Central memory CD8-positive, alpha-beta T cell (primary cell): ENCODE data around the gene NPTX1.

Experiments used
- ATAC-seq: fragments of 150-1000 bp; cut with Tn5 transposase; replicated peaks from 2 replicates; pipeline ENCODE4 v1.10.0; 2022; ENCODE audit warnings: mild to moderate bottlenecking, moderate FRiP score, moderate number of reproducible peaks; ENCODE audit not compliant: poor library complexity, severe bottlenecking; ENCODE audit errors: extremely low read depth
- DNase-seq, 2 donors: peaks; one replicate each; pipeline ENCODE4 v3.0.0; 2021; ENCODE audit warnings: low spot score in 2 of 2
- H3K27ac Mint-ChIP-seq: one replicate; pipeline ENCODE4 v1.8.0; 2022; ENCODE audit warnings: low read depth, mild to moderate bottlenecking, moderate library complexity, mixed read lengths
- H3K27me3 Mint-ChIP-seq: one replicate; pipeline ENCODE4 v1.8.0; 2022; ENCODE audit warnings: mixed read lengths
- H3K36me3 Mint-ChIP-seq: one replicate; pipeline ENCODE4 v1.8.0; 2022; ENCODE audit warnings: mild to moderate bottlenecking, moderate library complexity, mixed read lengths; ENCODE audit not compliant: insufficient read depth
- H3K4me1 Mint-ChIP-seq: one replicate; pipeline ENCODE4 v1.8.0; 2022; ENCODE audit warnings: mixed read lengths
- H3K4me3 Mint-ChIP-seq: one replicate; pipeline ENCODE4 v1.8.0; 2022; ENCODE audit warnings: mild to moderate bottlenecking, moderate library complexity, mixed read lengths
- H3K9me3 Mint-ChIP-seq: one replicate; pipeline ENCODE4 v1.8.0; 2022; ENCODE audit warnings: mixed read lengths

Gene NPTX1

GRCh38 chr17:80459234-80459633, 17.2 kb downstream of the NPTX1 start:
- no peak for ATAC-seq
- Mint-ChIP-seq H3K4me3 (no peak overlapping the region), H3K4me1 (peaks cover 6% of the 10 kb centered on the region), H3K36me3 (peaks cover 9% of the 10 kb centered on the region), H3K27ac (no peak overlapping the region), H3K9me3 (no peaks in the 10 kb centered on the region), H3K27me3 (peaks cover 60% of the 10 kb centered on the region)
- no peak for DNase-seq

DNA sequence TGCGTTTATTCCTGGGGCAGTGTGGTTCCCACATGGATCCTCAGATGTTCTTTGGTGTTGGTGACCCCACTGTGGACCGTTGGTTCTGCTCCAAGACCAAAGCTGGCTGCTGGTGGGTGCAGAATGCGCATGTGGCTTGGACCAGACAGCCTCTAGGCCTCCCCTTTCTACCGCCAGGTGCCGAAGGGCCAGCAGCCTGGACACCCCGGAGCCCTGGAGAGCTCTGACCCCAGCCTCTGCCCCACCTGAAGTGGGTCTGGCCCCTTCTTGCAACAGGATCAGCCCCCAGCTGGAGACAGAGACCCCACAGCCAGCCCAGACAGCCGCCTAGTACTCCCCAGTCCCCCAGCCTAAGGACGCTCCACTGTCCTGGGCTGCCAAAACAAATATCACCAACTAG, 18.4 kb downstream of the NPTX1 start:
- H3K4me3 Mint-ChIP-seq, result no peak overlapping the region
- DNase-seq (no peak), ATAC-seq (no peak)
- H3K27me3 Mint-ChIP-seq, result peaks cover 60% of the 10 kb centered on the region
- H3K9me3 Mint-ChIP-seq, result no peaks in the 10 kb centered on the region
- peaks cover 11% of the 10 kb centered on the region for H3K36me3 Mint-ChIP-seq
- peaks cover 14% of the 10 kb centered on the region for H3K4me1 Mint-ChIP-seq
- H3K27ac Mint-ChIP-seq, result no peak overlapping the region

GRCh38 chr17:80457236-80457856, 19.1 kb downstream of the NPTX1 start:
- DNase-seq (no peak), ATAC-seq (no peak)
- Mint-ChIP-seq H3K36me3 (peaks cover 11% of the 10 kb centered on the region), H3K4me1 (peaks cover 14% of the 10 kb centered on the region), H3K4me3 (peak overlapping the region; percentile 87), H3K27ac (no peak overlapping the region), H3K9me3 (no peaks in the 10 kb centered on the region), H3K27me3 (peaks cover 59% of the 10 kb centered on the region)

GRCh38 chr17:80456465-80457235, 19.8 kb downstream of the NPTX1 start:
- ATAC-seq, result no peak
- peak overlapping the region; percentile 87 for H3K4me3 Mint-ChIP-seq
- peaks cover 52% of the 10 kb centered on the region for H3K27me3 Mint-ChIP-seq
- no peak for DNase-seq
- H3K27ac Mint-ChIP-seq, result no peak overlapping the region
- peaks cover 9% of the 10 kb centered on the region for H3K36me3 Mint-ChIP-seq
- peaks cover 14% of the 10 kb centered on the region for H3K4me1 Mint-ChIP-seq
- no peaks in the 10 kb centered on the region for H3K9me3 Mint-ChIP-seq

DNA sequence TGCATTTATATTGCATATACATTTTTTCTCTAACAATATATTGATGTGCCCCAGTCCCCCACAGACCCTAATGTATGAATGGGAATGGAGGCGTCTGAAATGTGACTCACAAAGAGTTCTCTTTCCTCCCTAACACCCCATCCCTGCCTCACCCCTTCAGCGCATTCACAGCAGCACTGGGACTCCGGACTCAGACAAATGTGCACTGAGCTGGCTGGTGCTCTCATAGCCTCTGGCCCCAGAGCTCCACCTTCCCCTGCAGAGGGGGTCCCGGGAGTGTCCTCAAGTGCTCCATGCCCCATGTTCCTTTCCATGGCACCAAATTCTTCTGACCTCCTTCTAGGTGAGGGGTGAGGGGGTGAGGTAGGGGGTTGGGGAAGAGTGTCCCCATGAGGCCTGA, 20.6 kb downstream of the NPTX1 start:
- Mint-ChIP-seq H3K9me3 (no peaks in the 10 kb centered on the region), H3K36me3 (peaks cover 9% of the 10 kb centered on the region), H3K27me3 (peaks cover 46% of the 10 kb centered on the region), H3K4me3 (peak overlapping the region; percentile 87), H3K4me1 (peaks cover 14% of the 10 kb centered on the region), H3K27ac (peak overlapping the region; percentile 95)
- ATAC-seq, result no peak
- DNase-seq, result no peak

GRCh38 chr17:80455336-80455710, 21.1 kb downstream of the NPTX1 start:
- peak overlapping the region; percentile 87 for H3K4me3 Mint-ChIP-seq
- peaks cover 14% of the 10 kb centered on the region for H3K4me1 Mint-ChIP-seq
- H3K27ac Mint-ChIP-seq, result peak overlapping the region; percentile 95
- DNase-seq (no peak), ATAC-seq (peak; percentile 24)
- peaks cover 9% of the 10 kb centered on the region for H3K36me3 Mint-ChIP-seq
- no peaks in the 10 kb centered on the region for H3K9me3 Mint-ChIP-seq
- peaks cover 46% of the 10 kb centered on the region for H3K27me3 Mint-ChIP-seq

DNA sequence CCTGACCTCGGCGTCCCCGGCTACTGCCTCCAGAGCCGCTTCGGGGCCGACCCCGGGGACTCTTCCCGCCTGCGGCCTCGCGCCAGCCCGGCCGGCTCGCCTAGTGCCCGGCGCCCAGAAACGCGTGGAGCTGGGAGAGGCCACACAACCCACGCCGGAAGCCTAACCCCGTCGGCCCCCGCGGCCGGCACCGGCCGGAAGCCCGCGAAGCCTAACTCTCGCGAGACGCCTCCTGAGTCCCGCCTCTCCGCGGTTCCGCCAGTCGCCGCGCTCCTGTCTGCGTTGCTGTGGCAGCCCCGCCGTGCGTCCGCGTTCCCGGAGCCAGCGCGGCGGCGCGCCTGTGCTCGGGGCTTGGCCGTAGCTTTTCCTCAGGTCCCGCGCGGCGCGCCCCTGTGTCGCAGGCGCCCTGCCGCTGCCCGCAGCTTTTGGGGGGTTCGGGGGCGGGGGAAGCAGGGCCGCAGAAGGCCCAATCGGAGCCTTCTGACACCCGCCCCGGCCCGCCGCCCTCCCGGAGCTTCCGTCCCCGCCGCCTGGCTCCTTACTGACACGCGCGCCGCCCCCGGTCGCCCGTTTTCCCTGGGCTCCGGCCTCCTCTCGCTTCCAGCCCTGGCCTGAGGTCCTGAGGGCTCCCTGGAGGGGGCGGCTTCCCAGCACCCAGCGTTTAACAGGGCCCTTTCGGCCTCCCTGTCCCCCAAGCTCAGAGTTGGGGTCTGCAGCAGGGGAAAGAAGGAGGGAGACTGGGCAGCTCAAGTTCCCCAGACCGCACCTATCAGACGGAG, 21.7 kb downstream of the NPTX1 start:
- H3K36me3 Mint-ChIP-seq, result peaks cover 9% of the 10 kb centered on the region

DNA sequence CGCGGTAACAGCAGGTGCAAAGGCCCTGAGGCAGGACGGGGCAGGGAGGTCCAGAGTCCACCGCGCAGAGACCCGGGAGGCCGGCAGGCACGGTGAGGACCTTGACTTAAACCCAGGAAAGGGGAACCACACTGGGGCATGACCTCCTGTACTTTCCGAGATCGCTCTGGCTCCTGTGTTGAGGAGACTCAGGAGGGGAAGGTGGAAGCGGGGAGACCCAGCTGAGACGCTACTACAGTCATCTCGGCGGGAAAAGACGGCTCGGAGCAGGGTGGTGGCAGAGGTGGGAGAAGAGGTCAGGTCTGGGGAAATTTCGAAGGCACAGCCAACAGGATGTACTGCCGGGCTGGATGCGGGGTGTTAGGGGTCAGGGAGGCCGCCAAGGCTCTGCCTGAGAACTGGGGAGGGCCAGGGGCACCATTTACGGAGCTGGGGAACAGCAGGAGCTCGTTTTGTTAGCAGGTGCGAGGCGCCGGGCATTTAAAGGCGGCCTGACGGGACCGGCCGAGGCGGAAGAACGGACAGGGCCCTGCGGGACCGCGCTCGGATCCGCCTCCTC, 22.3 kb downstream of the NPTX1 start:
- ATAC-seq (no peak), DNase-seq (no peak)
- H3K4me1 Mint-ChIP-seq, result peaks cover 14% of the 10 kb centered on the region
- H3K27ac Mint-ChIP-seq, result peak overlapping the region; percentile 95
- H3K4me3 Mint-ChIP-seq, result peak overlapping the region; percentile 87
- no peaks in the 10 kb centered on the region for H3K9me3 Mint-ChIP-seq
- peaks cover 39% of the 10 kb centered on the region for H3K27me3 Mint-ChIP-seq
- peaks cover 9% of the 10 kb centered on the region for H3K36me3 Mint-ChIP-seq

More for the DNA sequence above, 21.7 kb downstream of the NPTX1 start:
- DNase-seq (peak; percentile 85 to 93), ATAC-seq (peak; percentile 91)
- Mint-ChIP-seq H3K27me3 (peaks cover 46% of the 10 kb centered on the region), H3K27ac (peak overlapping the region; percentile 95), H3K4me1 (peaks cover 14% of the 10 kb centered on the region), H3K4me3 (peak overlapping the region; percentile 87), H3K9me3 (no peaks in the 10 kb centered on the region)

GRCh38 chr17:80453126-80453997, 23.0 kb downstream of the NPTX1 start:
- Mint-ChIP-seq H3K4me1 (peaks cover 14% of the 10 kb centered on the region), H3K27me3 (peaks cover 35% of the 10 kb centered on the region), H3K27ac (peak overlapping the region; percentile 95), H3K36me3 (peaks cover 9% of the 10 kb centered on the region), H3K4me3 (peak overlapping the region; percentile 87), H3K9me3 (no peaks in the 10 kb centered on the region)
- DNase-seq (no peak), ATAC-seq (no peak)

DNA sequence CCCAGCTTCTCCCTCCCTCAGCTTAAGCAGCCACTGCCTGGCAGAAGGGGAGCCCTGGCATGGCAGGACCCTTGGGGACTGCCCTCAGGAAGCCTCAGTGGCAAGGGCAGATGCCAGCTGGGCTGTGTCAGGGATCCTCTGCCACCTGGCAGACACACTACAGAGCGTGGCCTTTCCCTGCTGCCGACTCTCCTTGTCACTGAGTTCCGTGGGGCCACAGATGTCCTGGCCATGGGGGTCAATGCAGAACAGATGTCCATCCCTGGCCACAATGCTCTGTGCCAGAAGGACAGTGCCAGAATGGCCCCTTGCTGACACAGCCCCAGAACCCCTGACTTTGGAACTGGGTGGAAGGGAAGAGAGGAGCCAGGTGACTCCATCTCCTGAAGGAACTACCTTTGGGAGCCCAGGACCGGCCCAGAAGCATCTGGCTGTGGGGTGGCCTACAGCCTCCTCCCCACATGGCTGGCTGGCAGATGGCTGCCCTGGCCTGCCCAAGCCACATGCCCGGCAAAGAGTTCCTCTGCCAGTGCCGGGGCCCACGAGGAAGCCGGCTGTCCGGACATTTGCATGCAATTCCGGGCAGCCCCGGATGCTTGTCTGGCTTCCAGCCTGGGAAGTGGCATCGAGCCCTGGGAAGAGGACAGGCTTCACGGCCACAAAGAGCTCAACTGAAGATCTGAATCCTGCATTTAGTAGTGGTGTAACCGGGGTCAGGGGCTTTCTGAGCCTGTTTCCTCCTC, 24.1 kb downstream of the NPTX1 start:
- H3K4me3 Mint-ChIP-seq, result no peak overlapping the region

DNA sequence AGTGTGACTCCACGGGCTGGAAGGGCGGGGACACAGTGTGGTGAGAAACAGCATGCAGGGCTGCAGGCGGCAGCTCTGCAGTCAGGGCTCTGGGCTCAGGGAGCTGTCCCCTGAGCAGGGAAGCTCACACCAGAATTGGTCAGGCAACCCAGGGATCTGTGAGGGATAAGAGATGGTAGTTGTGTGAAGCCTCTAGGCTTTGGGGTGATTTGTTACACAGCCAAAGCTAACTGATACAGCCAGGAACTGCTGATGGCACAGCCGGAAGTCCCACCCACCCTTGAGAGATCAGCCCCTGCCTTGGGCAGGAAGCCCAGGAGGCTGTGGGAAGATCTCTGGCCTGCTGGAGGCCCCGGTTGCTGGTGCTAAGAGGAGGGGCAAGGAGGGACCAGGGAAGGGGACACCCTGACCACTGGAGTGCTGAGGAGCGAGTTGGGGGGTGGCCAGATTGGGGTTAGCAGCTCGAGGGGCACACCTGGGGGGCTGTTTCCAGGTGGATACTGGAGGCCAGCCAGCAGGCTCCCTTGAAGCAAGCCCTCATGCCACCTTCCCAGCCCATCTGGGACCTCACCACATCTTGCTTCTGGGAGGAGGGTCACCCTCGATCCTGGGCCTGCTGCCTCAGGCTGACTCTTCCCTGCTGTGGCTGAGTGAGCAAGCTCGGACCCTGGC, 25.2 kb downstream of the NPTX1 start:
- Mint-ChIP-seq H3K27me3 (peaks cover 22% of the 10 kb centered on the region), H3K9me3 (no peaks in the 10 kb centered on the region), H3K36me3 (peaks cover 6% of the 10 kb centered on the region), H3K4me1 (peaks cover 14% of the 10 kb centered on the region), H3K27ac (no peak overlapping the region), H3K4me3 (no peak overlapping the region)
- no peak for DNase-seq
- no peak for ATAC-seq

More for the DNA sequence above, 24.1 kb downstream of the NPTX1 start:
- H3K4me1 Mint-ChIP-seq, result peaks cover 14% of the 10 kb centered on the region
- ATAC-seq (no peak), DNase-seq (no peak)
- H3K27me3 Mint-ChIP-seq, result peaks cover 31% of the 10 kb centered on the region
- H3K9me3 Mint-ChIP-seq, result no peaks in the 10 kb centered on the region
- H3K36me3 Mint-ChIP-seq, result peaks cover 6% of the 10 kb centered on the region
- no peak overlapping the region for H3K27ac Mint-ChIP-seq
